ENCODE results near the gene DNAH14. TPM values are rescaled to one million over a fixed set of nuclear protein-coding genes. Genes with fewer than 3 reads are reported as not detected.

Gene DNAH14
- total RNA-seq, 1 donor from 2014 or later, result 84.7 TPM

- H3K9me3 Mint-ChIP-seq, result peaks cover 43% of the 10 kb centered on the region
- TF ChIP-seq CTCF (IDR thresholded peaks at IDR 0.05; ENCODE audit: unreplicated experiment), result no peak
- H3K27me3 Mint-ChIP-seq (ENCODE audit: low read depth), result no peaks in the 10 kb centered on the region
- H3K36me3 Mint-ChIP-seq, result peaks cover 39% of the 10 kb centered on the region
- no peaks in the 10 kb centered on the region for H3K4me1 Mint-ChIP-seq
- no peak overlapping the region for H3K27ac Mint-ChIP-seq
- no peak for DNase-seq (ENCODE audit: low spot score in 2 of 2, unreplicated experiment in 2 of 2)
- no peak overlapping the region for H3K4me3 Mint-ChIP-seq
Observed at GRCh38 chr1:225259542-225259941, 330.1 kb downstream of the DNAH14 start.

- no peak overlapping the region for H3K27ac Mint-ChIP-seq
- H3K4me3 Mint-ChIP-seq, result no peak overlapping the region
- no peak for TF ChIP-seq CTCF (IDR thresholded peaks at IDR 0.05; ENCODE audit: unreplicated experiment)
- peaks cover 34% of the 10 kb centered on the region for H3K36me3 Mint-ChIP-seq
- H3K4me1 Mint-ChIP-seq, result no peaks in the 10 kb centered on the region
- no peak for DNase-seq (ENCODE audit: low spot score in 2 of 2, unreplicated experiment in 2 of 2)
- no peaks in the 10 kb centered on the region for H3K27me3 Mint-ChIP-seq (ENCODE audit: low read depth)
- peaks cover 40% of the 10 kb centered on the region for H3K9me3 Mint-ChIP-seq
Observed at GRCh38 chr1:225260319-225260718, 330.8 kb downstream of the DNAH14 start.

GRCh38 chr1:225277445-225277844 is 348.0 kb downstream of the DNAH14 start:
- DNase-seq (ENCODE audit: low spot score in 2 of 2, unreplicated experiment in 2 of 2), result no peak
- Mint-ChIP-seq H3K36me3 (peaks cover 24% of the 10 kb centered on the region), H3K27me3 (ENCODE audit: low read depth) (no peaks in the 10 kb centered on the region), H3K27ac (no peak overlapping the region), H3K4me3 (no peak overlapping the region), H3K4me1 (no peaks in the 10 kb centered on the region), H3K9me3 (peaks cover 28% of the 10 kb centered on the region)
- TF ChIP-seq CTCF (IDR thresholded peaks at IDR 0.05; ENCODE audit: unreplicated experiment), result no peak

- no peak for DNase-seq (ENCODE audit: low spot score in 2 of 2, unreplicated experiment in 2 of 2)
- no peaks in the 10 kb centered on the region for H3K4me1 Mint-ChIP-seq
- no peak for TF ChIP-seq CTCF (IDR thresholded peaks at IDR 0.05; ENCODE audit: unreplicated experiment)
- H3K36me3 Mint-ChIP-seq, result peaks cover 20% of the 10 kb centered on the region
- no peaks in the 10 kb centered on the region for H3K27me3 Mint-ChIP-seq (ENCODE audit: low read depth)
- no peak overlapping the region for H3K4me3 Mint-ChIP-seq
- H3K27ac Mint-ChIP-seq, result no peak overlapping the region
- peaks cover 29% of the 10 kb centered on the region for H3K9me3 Mint-ChIP-seq
Observed at GRCh38 chr1:225280563-225280962, 351.1 kb downstream of the DNAH14 start.

GRCh38 chr1:225290244-225290643 is 360.8 kb downstream of the DNAH14 start:
- Mint-ChIP-seq H3K27me3 (ENCODE audit: low read depth) (no peaks in the 10 kb centered on the region), H3K9me3 (peaks cover 36% of the 10 kb centered on the region), H3K4me3 (no peak overlapping the region), H3K4me1 (no peaks in the 10 kb centered on the region), H3K36me3 (peaks cover 27% of the 10 kb centered on the region), H3K27ac (no peak overlapping the region)
- no peak for DNase-seq (ENCODE audit: low spot score in 2 of 2, unreplicated experiment in 2 of 2)
- no peak for TF ChIP-seq CTCF (IDR thresholded peaks at IDR 0.05; ENCODE audit: unreplicated experiment)

- no peak for TF ChIP-seq CTCF (IDR thresholded peaks at IDR 0.05; ENCODE audit: unreplicated experiment)
- H3K27ac Mint-ChIP-seq, result no peak overlapping the region
- no peak overlapping the region for H3K4me3 Mint-ChIP-seq
- H3K27me3 Mint-ChIP-seq (ENCODE audit: low read depth), result no peaks in the 10 kb centered on the region
- no peak for DNase-seq (ENCODE audit: low spot score in 2 of 2, unreplicated experiment in 2 of 2)
- H3K36me3 Mint-ChIP-seq, result peaks cover 19% of the 10 kb centered on the region
- H3K9me3 Mint-ChIP-seq, result peaks cover 28% of the 10 kb centered on the region
- no peaks in the 10 kb centered on the region for H3K4me1 Mint-ChIP-seq
Observed at GRCh38 chr1:225299624-225300023, 370.1 kb downstream of the DNAH14 start.

Measured in mesothelial cell of epicardium (in vitro differentiated cells).